BJ (cell line): Measurements from ENCODE around the gene CMSS1. TPM values are rescaled to one million over a fixed set of nuclear protein-coding genes. Genes with fewer than 3 reads are reported as not detected.

Source experiments
- CTCF ChIA-PET: fragments of 350-600 bp; formaldehyde crosslinking; extraction: SDS; loops from one replicate; lab custom pipeline; 2021; ENCODE audit warnings: antibody characterized with exemption, inconsistent platforms; lab: Yijun Ruan, JAX
- POLR2A ChIA-PET: fragments of 300-600 bp; sonication (Branson Sonifier 250); formaldehyde crosslinking; extraction: SDS; loops from one replicate; lab custom pipeline; 2021; ENCODE audit warnings: antibody characterized with exemption; lab: Charles Lee
- DNase-seq: peaks from one replicate; pipeline ENCODE4 v3.0.0-alpha.2; 2011; ENCODE audit warnings: low read depth
- H3K27me3 ChIP-seq: 2 replicates; pipeline ENCODE4 v1.6.0; 2011; ENCODE audit warnings: low read length; ENCODE audit not compliant: control insufficient read depth, insufficient read depth
- H3K36me3 ChIP-seq: 2 replicates; pipeline ENCODE4 v1.5.1; 2011; ENCODE audit warnings: low read length; ENCODE audit not compliant: control insufficient read depth, insufficient read depth
- H3K4me3 ChIP-seq: 2 replicates; pipeline ENCODE4 v1.5.1; 2011; ENCODE audit warnings: low read depth, mild to moderate bottlenecking, control low read depth, low read length
- CTCF ChIP-seq: IDR thresholded peaks from 2 replicates; pipeline ENCODE4 v1.5.1; 2011; ENCODE audit warnings: low read depth, mild to moderate bottlenecking, control low read depth, inconsistent platforms, low read length, moderate library complexity; ENCODE audit not compliant: insufficient read depth
- polyA plus RNA-seq: library from polyadenylated mRNA; depleted of rRNA; stranded (reverse); fragments of >200 nt; gene quantifications from 2 replicates; pipeline ENCODE4 v1.2.3, GENCODE V29; 2011

Gene CMSS1
- polyA plus RNA-seq, 1 experiment = 6.7 TPM

- no peaks in the 10 kb centered on the region for H3K27me3 ChIP-seq
- H3K4me3 ChIP-seq = no peak overlapping the region
- DNase-seq = no peak
- ChIA-PET CTCF (interaction anchor here (0.7 to 1.6 kb wide), 2 partner anchors 11 to 16 kb away, joined by 3 to 4 read pairs; no protein-coding TSS in a partner anchor), POLR2A (no interaction called here)
- TF ChIP-seq CTCF = no peak
- no peaks in the 10 kb centered on the region for H3K36me3 ChIP-seq
Measured at GRCh38 chr3:99950921-99951320, 133.3 kb downstream of the CMSS1 start.

- TF ChIP-seq CTCF = no peak
- Histone ChIP-seq H3K4me3 (no peak overlapping the region), H3K36me3 (no peaks in the 10 kb centered on the region), H3K27me3 (no peaks in the 10 kb centered on the region)
- ChIA-PET POLR2A (no interaction called here), CTCF (interaction anchor here (0.6 to 1.6 kb wide), 3 partner anchors 12 to 107 kb away, joined by 3 to 4 read pairs (median 3); no protein-coding TSS in a partner anchor)
- DNase-seq = no peak
Measured at GRCh38 chr3:99951701-99952100, 134.0 kb downstream of the CMSS1 start.

GRCh38 chr3:99952306-99952705 lies 134.6 kb downstream of the CMSS1 start:
- ChIA-PET CTCF (interaction anchor here (0.7 to 1.6 kb wide), 2 partner anchors 12 to 108 kb away, joined by 3 to 4 read pairs; no protein-coding TSS in a partner anchor), POLR2A (no interaction called here)
- Histone ChIP-seq H3K27me3 (no peaks in the 10 kb centered on the region), H3K4me3 (no peak overlapping the region), H3K36me3 (no peaks in the 10 kb centered on the region)
- no peak for DNase-seq
- TF ChIP-seq CTCF = no peak

- POLR2A ChIA-PET = interaction anchor here (0.5 kb wide), 1 partner anchor 1845 kb away, joined by 5 read pairs; no protein-coding TSS in a partner anchor
- no peak for DNase-seq
- TF ChIP-seq CTCF = no peak
- H3K36me3 ChIP-seq = no peaks in the 10 kb centered on the region
- H3K27me3 ChIP-seq = no peaks in the 10 kb centered on the region
- CTCF ChIA-PET = no interaction called here
- no peak overlapping the region for H3K4me3 ChIP-seq
Measured at GRCh38 chr3:99953596-99953995, 135.9 kb downstream of the CMSS1 start.

GRCh38 chr3:99954914-99955644 lies 137.4 kb downstream of the CMSS1 start:
- TF ChIP-seq CTCF = no peak
- DNase-seq = no peak
- no peaks in the 10 kb centered on the region for H3K36me3 ChIP-seq
- no peaks in the 10 kb centered on the region for H3K27me3 ChIP-seq
- CTCF ChIA-PET = no interaction called here
- no peak overlapping the region for H3K4me3 ChIP-seq
- POLR2A ChIA-PET = no interaction called here
